H1 (cell line): ENCODE data around the gene RMND1. TPM values are rescaled to one million over a fixed set of nuclear protein-coding genes. Genes with fewer than 3 reads are reported as not detected.

Experiments used
- CTCF ChIA-PET: fragments of 300-600 bp; sonication (Branson Sonifier 250); formaldehyde crosslinking; loops from one replicate; lab custom pipeline; 2021; ENCODE audit not compliant: partially characterized antibody; lab: Charles Lee
- POLR2A ChIA-PET: fragments of 300-600 bp; sonication (Branson Sonifier 250); formaldehyde crosslinking; loops from one replicate; lab custom pipeline; 2021; ENCODE audit warnings: inconsistent platforms; ENCODE audit not compliant: partially characterized antibody; lab: Charles Lee
- DNase-seq, 2 experiments: peaks; one replicate each; pipeline versions ENCODE4 v3.0.0 to v3.0.0-alpha.2; 2010 to 2022; ENCODE audit warnings: low spot score in 2 of 2, low read depth in 1 of 2, mixed read lengths in 1 of 2
- FAIRE-seq: peaks from 2 replicates; lab custom pipeline; 2011; peaks lifted over from hg19 to GRCh38; lab: Jason Lieb, UNC
- H2AFZ ChIP-seq: 2 replicates; pipeline ENCODE4 v1.8.1; 2012; ENCODE audit warnings: low read length, inconsistent platforms
- H2AK5ac ChIP-seq: 2 replicates; pipeline ENCODE4 v1.6.1; 2013; ENCODE audit warnings: low read depth, low read length
- H2BK120ac ChIP-seq: replicated peaks from 2 replicates; pipeline ENCODE3; 2013; ENCODE audit warnings: low read depth, low read length, inconsistent platforms
- H2BK12ac ChIP-seq: 2 replicates; pipeline ENCODE4 v1.6.1; 2013; ENCODE audit warnings: low read depth, low read length
- H2BK15ac ChIP-seq: 2 replicates; pipeline ENCODE4 v1.6.1; 2013; ENCODE audit warnings: low read length
- H2BK20ac ChIP-seq: 2 replicates; pipeline ENCODE4 v1.6.1; 2013; ENCODE audit warnings: low read length
- H2BK5ac ChIP-seq: 2 replicates; pipeline ENCODE4 v1.6.1; 2013; ENCODE audit warnings: low read depth, low read length
- H3K14ac ChIP-seq: 2 replicates; pipeline ENCODE4 v1.6.1; 2013; ENCODE audit warnings: inconsistent platforms; ENCODE audit not compliant: insufficient read length
- H3K18ac ChIP-seq: 2 replicates; pipeline ENCODE4 v1.6.1; 2013; ENCODE audit warnings: low read length; ENCODE audit errors: extremely low read depth
- H3K23ac ChIP-seq: 2 replicates; pipeline ENCODE4 v1.6.1; 2013; ENCODE audit warnings: inconsistent platforms; ENCODE audit not compliant: insufficient read length
- H3K23me2 ChIP-seq: 2 replicates; pipeline ENCODE4 v1.6.1; 2013; ENCODE audit warnings: low read depth, low read length
- H3K27ac ChIP-seq: 2 replicates; pipeline ENCODE4 v1.6.1; 2011; ENCODE audit warnings: low read depth, low read length, inconsistent platforms
- H3K27me3 ChIP-seq, 4 experiments: replicated peaks in 1 of 4; 1 replicate in 1 of 4; 2 replicates in 3 of 4; pipeline versions ENCODE4 v1.6.1 to v1.8.1; 2011 to 2013; ENCODE audit warnings: low read length in 3 of 4, mild to moderate bottlenecking in 3 of 4, inconsistent platforms in 2 of 4, mixed read lengths in 2 of 4, moderate library complexity in 1 of 4; ENCODE audit not compliant: control insufficient read depth in 3 of 4, insufficient read depth in 3 of 4; ENCODE audit errors: extremely low read depth in 1 of 4
- H3K36me3 ChIP-seq, 4 experiments: 2 replicates each; pipeline versions ENCODE4 v1.6.1 to v1.8.1; 2011 to 2013; ENCODE audit warnings: mild to moderate bottlenecking in 4 of 4, low read length in 3 of 4, moderate library complexity in 2 of 4, control low read depth in 1 of 4, inconsistent platforms in 1 of 4; ENCODE audit not compliant: insufficient read depth in 4 of 4, control insufficient read depth in 2 of 4
- H3K4ac ChIP-seq: replicated peaks from 2 replicates; pipeline ENCODE3; 2013; ENCODE audit warnings: low read length, low read depth, mixed read lengths, inconsistent platforms; ENCODE audit not compliant: insufficient read length
- H3K4me1 ChIP-seq, 4 experiments: replicated peaks in 1 of 4; 1 replicate in 1 of 4; 2 replicates in 3 of 4; pipeline versions ENCODE4 v1.6.1 to v1.8.1; 2011 to 2013; ENCODE audit warnings: low read length in 3 of 4, inconsistent platforms in 2 of 4, mixed read lengths in 1 of 4; ENCODE audit not compliant: insufficient read depth in 4 of 4, control insufficient read depth in 3 of 4
- H3K4me2 ChIP-seq, 2 experiments: 2 replicates each; pipeline versions ENCODE4 v1.6.1 to v1.8.1; 2011 to 2013; ENCODE audit warnings: low read depth in 2 of 2, low read length in 2 of 2, control low read depth in 1 of 2, inconsistent platforms in 1 of 2, mild to moderate bottlenecking in 1 of 2; ENCODE audit not compliant: insufficient read depth in 1 of 2
- H3K4me3 ChIP-seq, 4 experiments: fragments of 200-600, 300-600 bp in 1 of 4; sonication (generic), shearing (Covaris generic), sonication (Bioruptor Twin) in 1 of 4; 2 replicates each; pipeline versions ENCODE4 v1.5.1 to v1.8.1; 2011 to 2016; ENCODE audit warnings: low read length in 4 of 4, low read depth in 3 of 4, control low read depth in 2 of 4, inconsistent platforms in 2 of 4, mild to moderate bottlenecking in 2 of 4, mixed read lengths in 1 of 4, moderate library complexity in 1 of 4; ENCODE audit not compliant: insufficient read depth in 2 of 4; ENCODE audit errors: extremely low read depth in 1 of 4
- H3K56ac ChIP-seq: replicated peaks from 2 replicates; pipeline ENCODE3; 2013; ENCODE audit warnings: low read depth, mild to moderate bottlenecking, mixed read lengths, low read length, inconsistent platforms; ENCODE audit not compliant: insufficient read length
- H3K79me1 ChIP-seq: 2 replicates; pipeline ENCODE4 v1.6.1; 2013; ENCODE audit warnings: low read depth, low read length, control low read depth
- H3K79me2 ChIP-seq, 2 experiments: 2 replicates each; pipeline versions ENCODE4 v1.6.1 to v1.8.1; 2012 to 2013; ENCODE audit warnings: low read length in 2 of 2, mild to moderate bottlenecking in 2 of 2, inconsistent platforms in 1 of 2; ENCODE audit not compliant: insufficient read depth in 2 of 2, control insufficient read depth in 1 of 2
- H3K9ac ChIP-seq, 4 experiments: replicated peaks in 1 of 4; 1 replicate in 1 of 4; 2 replicates in 3 of 4; pipeline versions ENCODE4 v1.6.1 to v1.8.1; 2011 to 2013; ENCODE audit warnings: low read depth in 3 of 4, low read length in 3 of 4, control low read depth in 2 of 4, mild to moderate bottlenecking in 2 of 4, moderate library complexity in 2 of 4, inconsistent platforms in 1 of 4; ENCODE audit errors: extremely low read depth in 1 of 4
- H3K9me3 ChIP-seq, 2 experiments: 2 replicates each; pipeline versions ENCODE4 v1.6.1 to v1.8.1; 2012 to 2013; ENCODE audit warnings: mild to moderate bottlenecking in 2 of 2, moderate library complexity in 2 of 2, control low read depth in 1 of 2, inconsistent platforms in 1 of 2, low read depth in 1 of 2, low read length in 1 of 2, mixed read lengths in 1 of 2; ENCODE audit not compliant: insufficient read depth in 2 of 2
- H4K20me1 ChIP-seq, 2 experiments: replicated peaks in 1 of 2; 2 replicates each; pipeline versions ENCODE3 to v1.8.1; 2011 to 2013; ENCODE audit warnings: inconsistent platforms in 2 of 2, low read length in 2 of 2, mild to moderate bottlenecking in 1 of 2; ENCODE audit not compliant: insufficient read depth in 2 of 2, control insufficient read depth in 1 of 2
- H4K5ac ChIP-seq: 2 replicates; pipeline ENCODE4 v1.6.1; 2013; ENCODE audit warnings: low read length, low read depth, mixed read lengths, inconsistent platforms; ENCODE audit not compliant: insufficient read length
- H4K8ac ChIP-seq: 2 replicates; pipeline ENCODE4 v1.8.0; 2013; ENCODE audit warnings: mild to moderate bottlenecking, moderate library complexity, low read length, inconsistent platforms; ENCODE audit not compliant: insufficient read depth; ENCODE audit errors: extremely low read depth
- H4K91ac ChIP-seq: replicated peaks from 2 replicates; pipeline ENCODE3; 2013; ENCODE audit warnings: low read length, mixed read lengths, inconsistent platforms; ENCODE audit not compliant: insufficient read length
- BACH1 ChIP-seq: IDR thresholded peaks from 2 replicates; pipeline ENCODE4 v1.6.1; 2012; ENCODE audit warnings: low read length, improper control_type of control experiment
- BCL11A ChIP-seq, 2 experiments: IDR thresholded peaks; one replicate each; pipeline ENCODE4 v1.6.1; 2011; ENCODE audit warnings: low read depth in 2 of 2, low read length in 2 of 2, mild to moderate bottlenecking in 2 of 2
- EP300 ChIP-seq, 2 experiments: IDR thresholded peaks; 1 replicate in 1 of 2; 2 replicates in 1 of 2; pipeline ENCODE4 v1.6.1; 2011 to 2012; ENCODE audit warnings: low read depth in 2 of 2, low read length in 2 of 2, mild to moderate bottlenecking in 2 of 2, borderline replicate concordance in 1 of 2, inconsistent platforms in 1 of 2, moderate library complexity in 1 of 2
- HDAC2 ChIP-seq, 2 experiments: fragments of 300-600 bp in 1 of 2; sonication (generic) in 1 of 2; IDR thresholded peaks; 2 replicates each; pipeline ENCODE4 v1.6.1; 2011 to 2012; ENCODE audit warnings: low read depth in 2 of 2, low read length in 2 of 2, mild to moderate bottlenecking in 2 of 2, moderate library complexity in 2 of 2, borderline replicate concordance in 1 of 2, inconsistent platforms in 1 of 2
- POLR2A ChIP-seq, 2 experiments: IDR thresholded peaks; 1 replicate in 1 of 2; 2 replicates in 1 of 2; pipeline ENCODE4 v1.6.1; 2011; ENCODE audit warnings: low read depth in 2 of 2, low read length in 2 of 2, mild to moderate bottlenecking in 2 of 2; ENCODE audit errors: control extremely low read depth in 1 of 2
- WGBS, 2 experiments: shearing (Covaris generic) in 1 of 2; methylation state at CpG; one replicate each; pipeline versions ENCODE4 v1.1.6 to v1.1.7; 2013 to 2015; ENCODE audit warnings: low lambda C conversion rate in 2 of 2, mixed read lengths in 2 of 2, inconsistent platforms in 1 of 2, low coverage in 1 of 2, missing lambda C conversion rate in 1 of 2; ENCODE audit not compliant: insufficient replicate concordance in 2 of 2, insufficient coverage in 1 of 2, insufficient read length in 1 of 2; ENCODE audit errors: extremely low coverage in 1 of 2, missing lambda C conversion rate in 1 of 2; 5-methylcytosine and 5-hydroxymethylcytosine counted together
- polyA plus RNA-seq, 7 experiments: library from polyadenylated mRNA; depleted of rRNA in 3 of 7; stranded (reverse) in 5 of 7; unstranded in 2 of 7; fragments of >200 nt in 5 of 7; fragments of 200-250 nt in 2 of 7; gene quantifications; 1 replicate in 5 of 7; 2 replicates in 1 of 7; 4 replicates in 1 of 7; pipeline versions ENCODE4 v1.2.1 to v1.2.3, GENCODE V29; 2011 to 2013; ENCODE audit warnings: missing spikeins in 2 of 7, mixed read lengths in 2 of 7
- total RNA-seq: library from RNA; stranded (reverse); fragmentation: NEBNext Ultra II Directional; extraction: Animal tissue kit (Norgen Biotek cat#: 25700); gene quantifications from 2 replicates; pipeline ENCODE4 v1.2.1, GENCODE V29; 2021
- TF ChIP-seq, protein P1 (sequence below): IDR thresholded peaks from 2 replicates; pipeline ENCODE4 v1.6.1; 2011; ENCODE audit warnings: low read depth, mild to moderate bottlenecking, low read length; ENCODE audit not compliant: insufficient read depth

Gene RMND1
- total and polyA plus RNA-seq, 2 of the 8 experiments (the other 6 are each of a cell fraction or from before 2014, with no cell fraction given): 7.3 to 21.9 TPM

DNA sequence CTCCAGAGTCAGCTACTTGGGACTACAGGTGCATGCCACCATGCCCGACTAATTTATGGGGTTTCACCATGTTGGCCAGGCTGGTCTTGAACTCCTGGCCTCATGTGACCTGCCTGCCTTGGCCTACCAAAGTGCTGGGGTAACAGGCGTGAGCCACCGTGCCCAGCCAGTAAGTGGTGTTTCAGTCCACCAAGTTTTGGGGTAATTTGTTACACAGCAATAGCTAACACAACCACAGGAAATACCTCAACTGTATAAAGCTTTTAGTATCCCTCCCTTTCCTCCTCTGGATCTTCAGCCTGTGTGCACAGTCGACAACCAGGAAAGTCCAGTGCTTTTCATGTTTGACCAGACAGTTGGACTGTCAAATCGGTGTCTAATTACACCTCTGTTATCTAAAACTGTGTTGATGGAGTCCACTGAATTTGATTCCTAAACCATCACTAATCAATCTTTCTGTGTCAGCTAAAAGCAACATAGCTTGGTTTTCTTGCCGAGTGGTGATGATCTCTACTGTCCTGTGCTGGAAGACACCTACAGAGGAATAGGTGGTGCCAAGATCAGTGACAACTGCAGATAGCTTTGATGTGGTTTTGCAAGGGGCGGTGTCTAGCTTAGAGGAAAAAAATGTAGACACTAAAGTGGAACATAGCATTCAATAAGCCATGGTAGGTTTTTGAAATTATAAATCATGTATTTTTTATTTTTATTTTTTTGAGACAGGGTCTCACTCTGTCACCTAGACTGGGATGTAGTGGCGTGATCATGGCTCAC is 38.4 kb downstream of the RMND1 start:
- Histone ChIP-seq H3K14ac (no peak overlapping the region), H3K4me1 (no peaks in the 10 kb centered on the region), H2BK120ac (no peak overlapping the region), H4K91ac (no peak overlapping the region), H3K79me2 (no peaks in the 10 kb centered on the region), H3K9ac (no peak overlapping the region), H4K8ac (no peak overlapping the region), H3K23me2 (no peaks in the 10 kb centered on the region), H3K36me3 (peaks cover 7 to 72% (median 37%) of the 10 kb centered on the region in 4 experiments; a peak in 7 of 8 replicates), H3K9me3 (no peaks in the 10 kb centered on the region), H2BK5ac (no peak overlapping the region), H3K4me3 (no peak overlapping the region), H4K20me1 (no peaks in the 10 kb centered on the region), H4K5ac (no peak overlapping the region), H2BK20ac (no peak overlapping the region), H3K4ac (no peak overlapping the region), H3K56ac (no peak overlapping the region), H3K18ac (no peak overlapping the region), H2BK15ac (no peak overlapping the region), H3K27me3 (no peaks in the 10 kb centered on the region), H3K79me1 (no peaks in the 10 kb centered on the region), H2AK5ac (no peak overlapping the region), H3K27ac (no peak overlapping the region), H2BK12ac (no peak overlapping the region), H3K4me2 (no peak overlapping the region), H3K23ac (no peak overlapping the region), H2AFZ (no peak overlapping the region)
- WGBS, 2 experiments: 93% methylated on average over 8 of the region's 8 CpGs; no CpG with 5 or more reads in 1 of the 2 experiments
- FAIRE-seq (no peak), DNase-seq (no peak)
- ChIA-PET CTCF (interaction anchor here (1.4 kb wide), 1 partner anchor 24 kb away, joined by 3 read pairs; no protein-coding TSS in a partner anchor), POLR2A (interaction anchor here (0.8 to 2.9 kb wide), 5 partner anchors 8 to 28 kb away, joined by 3 to 13 read pairs (median 3); partner anchors contain the start of gene ZBTB2)
- TF ChIP-seq EP300 (IDR thresholded peaks at IDR 0.05; ENCODE audit: borderline replicate concordance in 1 of 2, low read depth in 2 of 2, low read length in 2 of 2) (no peak), BACH1 (no peak), BCL11A (IDR thresholded peaks at IDR 0.05; ENCODE audit: low read depth in 2 of 2, low read length in 2 of 2) (no peak), POLR2A (IDR thresholded peaks at IDR 0.05; ENCODE audit: control extremely low read depth in 1 of 2, low read depth in 2 of 2, low read length in 2 of 2) (no peak), HDAC2 (IDR thresholded peaks at IDR 0.05; ENCODE audit: borderline replicate concordance in 1 of 2, low read depth in 2 of 2, low read length in 2 of 2) (no peak)
- TF ChIP-seq, protein P1, sequence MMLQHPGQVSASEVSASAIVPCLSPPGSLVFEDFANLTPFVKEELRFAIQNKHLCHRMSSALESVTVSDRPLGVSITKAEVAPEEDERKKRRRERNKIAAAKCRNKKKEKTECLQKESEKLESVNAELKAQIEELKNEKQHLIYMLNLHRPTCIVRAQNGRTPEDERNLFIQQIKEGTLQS: no peak
